Bronchus fibroblast of lung (primary cell): ENCODE results near the gene PI16. TPM values are rescaled to one million over a fixed set of nuclear protein-coding genes. Genes with fewer than 3 reads are reported as not detected.

Source experiments
- total RNA-seq: library from RNA; depleted of rRNA; stranded (reverse); fragments of >200 nt; gene quantifications from 2 replicates; pipeline ENCODE4 v1.2.3, GENCODE V29; 2015

PI16 gene, protein sequence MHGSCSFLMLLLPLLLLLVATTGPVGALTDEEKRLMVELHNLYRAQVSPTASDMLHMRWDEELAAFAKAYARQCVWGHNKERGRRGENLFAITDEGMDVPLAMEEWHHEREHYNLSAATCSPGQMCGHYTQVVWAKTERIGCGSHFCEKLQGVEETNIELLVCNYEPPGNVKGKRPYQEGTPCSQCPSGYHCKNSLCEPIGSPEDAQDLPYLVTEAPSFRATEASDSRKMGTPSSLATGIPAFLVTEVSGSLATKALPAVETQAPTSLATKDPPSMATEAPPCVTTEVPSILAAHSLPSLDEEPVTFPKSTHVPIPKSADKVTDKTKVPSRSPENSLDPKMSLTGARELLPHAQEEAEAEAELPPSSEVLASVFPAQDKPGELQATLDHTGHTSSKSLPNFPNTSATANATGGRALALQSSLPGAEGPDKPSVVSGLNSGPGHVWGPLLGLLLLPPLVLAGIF
- total RNA-seq, result not detected in 2 replicates

DNA sequence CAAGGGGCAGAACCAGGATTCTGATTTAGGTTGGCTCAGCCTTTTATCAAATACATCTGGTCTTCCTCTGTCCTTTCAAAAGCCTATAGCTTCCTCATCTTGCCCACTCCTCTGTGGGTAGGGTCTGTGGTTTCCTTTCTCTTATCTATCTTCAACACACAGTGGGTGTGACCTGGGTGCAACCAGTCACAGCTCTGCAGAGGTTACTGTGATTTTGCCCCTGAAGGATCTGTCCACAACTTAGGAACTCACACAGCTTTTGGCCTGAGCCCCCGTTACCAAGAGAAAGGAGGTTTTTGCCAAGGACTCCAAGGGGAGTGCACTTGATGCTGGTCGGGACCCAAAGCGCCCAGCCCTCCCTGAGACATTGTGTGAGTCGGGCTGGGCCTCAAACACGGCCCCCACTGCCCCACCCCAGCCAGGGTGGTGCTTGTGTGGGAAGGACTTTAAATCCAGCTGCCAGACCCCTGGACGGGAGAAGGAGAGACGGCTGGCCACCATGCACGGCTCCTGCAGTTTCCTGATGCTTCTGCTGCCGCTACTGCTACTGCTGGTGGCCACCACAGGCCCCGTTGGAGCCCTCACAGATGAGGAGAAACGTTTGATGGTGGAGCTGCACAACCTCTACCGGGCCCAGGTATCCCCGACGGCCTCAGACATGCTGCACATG lies at the start of gene PI16:
TSS of gene PI16 (plus strand) at position 477 of the 670 bp plus-strand sequence. CDS start at position 500, 23 bp downstream.

DNA sequence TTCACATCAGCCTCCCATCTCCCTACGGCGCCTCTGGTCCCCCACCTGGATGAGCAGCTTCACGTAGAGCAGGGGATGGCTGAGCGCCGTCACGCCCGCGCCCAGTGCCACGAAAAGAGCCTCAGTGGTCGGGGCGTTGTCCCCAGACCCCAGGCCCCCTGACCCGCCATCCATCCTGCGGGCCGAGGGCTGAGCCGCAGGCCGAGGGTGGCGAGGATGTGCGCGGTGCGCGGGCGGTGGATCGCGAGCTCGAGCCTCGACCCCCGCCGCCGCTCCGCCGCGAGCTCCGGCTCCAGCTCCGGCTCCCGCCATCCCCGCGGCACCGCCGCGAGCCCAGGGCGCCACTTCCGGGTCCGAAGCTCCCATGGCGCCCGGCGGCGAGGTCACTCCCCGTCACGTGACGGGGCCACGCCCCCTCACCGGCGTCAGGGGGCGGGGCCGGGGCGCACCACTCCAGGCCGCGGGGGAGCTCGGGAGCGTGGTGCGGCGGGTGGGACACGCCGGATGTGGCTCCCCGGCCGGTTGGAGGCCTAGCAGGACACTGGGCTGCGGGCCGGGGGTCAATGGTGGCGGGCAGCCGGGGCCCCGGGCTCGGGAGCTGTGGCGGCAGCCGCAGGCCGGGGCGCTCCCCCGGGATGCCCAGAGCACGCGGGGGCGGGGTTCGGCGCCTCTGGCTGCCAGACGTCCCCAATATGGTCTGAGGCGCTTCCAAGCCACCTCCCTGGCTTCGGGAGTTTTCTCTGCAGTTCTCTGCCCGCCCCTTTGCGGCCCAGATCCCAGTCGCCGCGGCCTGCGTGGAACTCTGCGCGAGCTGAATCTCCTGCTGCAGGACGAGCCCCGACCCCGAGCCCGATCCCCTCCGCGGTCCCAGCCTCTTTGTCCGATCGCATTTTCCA lies 31.5 kb downstream of the PI16 start, which contains the start of gene MTCH1:
TSS of gene MTCH1 (minus strand) at position 389 of the 896 bp plus-strand sequence. CDS start at position 366, 23 bp downstream.

DNA sequence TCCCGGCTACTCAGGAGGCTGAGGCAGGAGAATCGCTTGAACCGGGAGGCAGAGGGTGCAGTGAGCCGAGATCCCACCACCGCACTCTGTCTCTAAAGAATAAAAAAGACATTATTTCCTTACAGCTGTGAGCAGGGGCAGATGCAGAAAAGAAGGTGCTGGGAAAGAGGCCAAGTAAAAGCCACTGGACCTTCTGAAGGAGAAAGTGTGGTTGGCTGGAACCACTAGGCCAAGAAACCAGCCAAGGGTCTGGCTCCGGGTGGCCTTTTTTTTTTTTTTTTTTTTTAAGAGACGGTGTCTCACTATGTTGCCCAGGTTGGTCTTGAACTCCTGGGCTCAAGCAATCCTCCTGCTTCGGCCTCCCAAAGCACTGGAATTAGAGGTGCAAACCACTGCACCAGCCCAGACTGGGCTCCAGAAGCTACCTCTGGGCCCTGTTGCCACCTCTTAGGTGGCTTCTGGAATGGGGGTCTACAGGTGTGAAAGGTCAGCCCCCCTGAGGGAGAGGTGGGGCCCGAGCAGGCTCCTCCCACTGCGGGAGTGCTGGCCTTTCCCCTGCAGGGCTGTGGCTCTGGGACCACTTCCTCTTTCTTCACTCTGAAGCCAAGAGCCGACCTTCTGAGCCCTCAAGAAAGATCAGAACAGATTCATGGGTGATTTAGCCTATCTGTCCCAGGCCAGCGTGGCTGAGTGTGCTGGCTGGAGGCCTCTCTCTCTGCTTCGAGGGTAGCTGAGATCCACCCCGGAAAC lies 50.7 kb downstream of the PI16 start, which contains the start of gene FGD2:
TSS of gene FGD2 (plus strand) at position 595 of the 750 bp plus-strand sequence. CDS start 163 bp downstream, outside the sequence.

Other genes with a start within 250 kb of the PI16 start
- not detected in 2 replicates for gene CPNE5, start 115.3 kb upstream of the PI16 start, total RNA-seq
- 35.5 and 37.9 TPM in 2 replicates for gene PPIL1, start 79.9 kb upstream of the PI16 start, total RNA-seq
- gene C6orf89, start 68.8 kb upstream of the PI16 start, total RNA-seq, result 25.7 and 28.4 TPM in 2 replicates
- gene MTCH1, start 31.5 kb downstream of the PI16 start, total RNA-seq, result 255 and 261 TPM in 2 replicates
- not detected in 2 replicates for gene FGD2, start 50.9 kb downstream of the PI16 start, total RNA-seq
- gene PIM1, start 215.4 kb downstream of the PI16 start, total RNA-seq, result 21.7 and 26.1 TPM in 2 replicates